ENCODE data around the gene MAP2K1.
A peak's percentile ranks its signal among the peaks of the same experiment; 100 is the strongest.
"Not testable (repeated sequence)": the region's sequence is repeated elsewhere in the genome, so short reads cannot be mapped to it uniquely, and the experiment has no call there.

Gene MAP2K1

GRCh38 chr15:66393037-66393436 is 6.3 kb downstream of the MAP2K1 start:
- TF ChIP-seq ZNF121 (tag by site-specific recombination; IDR thresholded peaks at IDR 0.05) = 0 out of 2 replicates have a peak, but pooled peaks have one; percentile 21
- peaks cover 11 to 23% of the 10 kb centered on the region in 2 experiments; a peak in 2 of 3 replicates for H3K36me3 ChIP-seq (ENCODE audit: control insufficient read depth in 2 of 2, insufficient read depth in 1 of 2, low read length in 2 of 2)
- H3K9me3 ChIP-seq (ENCODE audit: control insufficient read depth, insufficient read depth, low read depth, low read length); H3K4me1 ChIP-seq (ENCODE audit: control insufficient read depth, insufficient read depth, low read length); H3K27ac ChIP-seq (ENCODE audit: extremely low read depth, low read depth, low read length); POLR2A ChIA-PET; H3K4me3 ChIP-seq (ENCODE audit: low read depth, low read length): not testable (repeated sequence)
- CTCF ChIA-PET = interaction anchor here (0.6 kb wide), 1 partner anchor 105 kb away, joined by 3 read pairs; the partner anchor contains the start of gene SNAPC5

- no peak overlapping the region for H3K27ac ChIP-seq (ENCODE audit: extremely low read depth, low read depth, low read length)
- no peaks in the 10 kb centered on the region for H3K9me3 ChIP-seq (ENCODE audit: control insufficient read depth, insufficient read depth, low read depth, low read length)
- TF ChIP-seq CTCF (tag by site-specific recombination; IDR thresholded peaks at IDR 0.05) (no peak), ZNF121 (tag by site-specific recombination; IDR thresholded peaks at IDR 0.05) (peak; percentile 94)
- no peaks in the 10 kb centered on the region; the same call in 1 of the 2 replicates for H3K4me1 ChIP-seq (ENCODE audit: control insufficient read depth, insufficient read depth, low read length)
- CTCF ChIA-PET = interaction anchor here (0.7 to 1.4 kb wide), 3 partner anchors 8 to 99 kb away, joined by 3 read pairs; no protein-coding TSS in a partner anchor
- peaks cover 11 to 19% of the 10 kb centered on the region in 2 experiments; a peak in 2 of 3 replicates for H3K36me3 ChIP-seq (ENCODE audit: control insufficient read depth in 2 of 2, insufficient read depth in 1 of 2, low read length in 2 of 2)
- POLR2A ChIA-PET = no interaction called here
- H3K4me3 ChIP-seq (ENCODE audit: low read depth, low read length) = no peak overlapping the region
These were observed 7.8 kb downstream of the MAP2K1 start for GRCh38 chr15:66394472-66394871.

GRCh38 chr15:66394915-66395314 is 8.2 kb downstream of the MAP2K1 start:
- no peak for TF ChIP-seq ZNF510 (tag by site-specific recombination; IDR thresholded peaks at IDR 0.05; ENCODE audit: insufficient replicate concordance)
- TF ChIP-seq ZSCAN23 (tag by site-specific recombination; IDR thresholded peaks at IDR 0.05) = no peak
- no peak for TF ChIP-seq ZNF521 (tag by site-specific recombination; IDR thresholded peaks at IDR 0.05)
- TF ChIP-seq ZNF76 (tag by site-specific recombination; IDR thresholded peaks at IDR 0.05; ENCODE audit: borderline replicate concordance, low read depth) = no peak
- TF ChIP-seq ZNF792 (tag by site-specific recombination; IDR thresholded peaks at IDR 0.05) = no peak
- no peak for TF ChIP-seq ZNF404 (tag by site-specific recombination; IDR thresholded peaks at IDR 0.05)
- no peak for TF ChIP-seq ZNF580 (tag by site-specific recombination; IDR thresholded peaks at IDR 0.05)
- no peak for TF ChIP-seq ZNF654 (tag by site-specific recombination; IDR thresholded peaks at IDR 0.05; ENCODE audit: low read depth)
- no peak for TF ChIP-seq ZNF660 (tag by site-specific recombination; IDR thresholded peaks at IDR 0.05)
- no peak for TF ChIP-seq ZNF600 (tag by site-specific recombination; IDR thresholded peaks at IDR 0.05)
- no peak for TF ChIP-seq ZNF549 (tag by site-specific recombination; IDR thresholded peaks at IDR 0.05)
- TF ChIP-seq MYNN (tag by site-specific recombination; IDR thresholded peaks at IDR 0.05; ENCODE audit: borderline replicate concordance) = no peak
- no peak for TF ChIP-seq ZBTB11 (tag by site-specific recombination; conservative IDR thresholded peaks at IDR 0.05; ENCODE audit: low read depth)
- TF ChIP-seq ZNF184 (tag by site-specific recombination; IDR thresholded peaks at IDR 0.05) = no peak
- TF ChIP-seq ZBTB6 (tag by site-specific recombination; IDR thresholded peaks at IDR 0.05) = no peak
- TF ChIP-seq ZNF121 (tag by site-specific recombination; IDR thresholded peaks at IDR 0.05) = no peak
- H3K27ac ChIP-seq (ENCODE audit: extremely low read depth, low read depth, low read length) = no peak overlapping the region
- H3K4me3 ChIP-seq (ENCODE audit: low read depth, low read length) = no peak overlapping the region
- ChIA-PET POLR2A (interaction anchor here (0.7 kb wide), 1 partner anchor 417 kb away, joined by 5 read pairs; no protein-coding TSS in a partner anchor), CTCF (interaction anchor here (0.6 to 1.4 kb wide), 5 partner anchors 8 to 128 kb away, joined by 3 to 4 read pairs (median 3); no protein-coding TSS in a partner anchor)
- no peaks in the 10 kb centered on the region for H3K9me3 ChIP-seq (ENCODE audit: control insufficient read depth, insufficient read depth, low read depth, low read length)
- H3K4me1 ChIP-seq (ENCODE audit: control insufficient read depth, insufficient read depth, low read length) = no peaks in the 10 kb centered on the region; the same call in 1 of the 2 replicates
- peaks cover 11 to 15% of the 10 kb centered on the region in 2 experiments; a peak in 2 of 3 replicates for H3K36me3 ChIP-seq (ENCODE audit: control insufficient read depth in 2 of 2, insufficient read depth in 1 of 2, low read length in 2 of 2)
